Adrenal gland (tissue), 5 donors: Measurements from ENCODE around the gene GRIA1.

Experiments used
- POLR2A ChIP-seq, 2 donors: fragments of 450-650 bp; IDR thresholded peaks; one replicate each; pipeline ENCODE4 v1.6.1; 2017; ENCODE audit warnings: antibody characterized with exemption in 2 of 2, mild to moderate bottlenecking in 2 of 2, moderate library complexity in 1 of 2
- TF ChIP-seq, protein P1 (sequence below), 6 experiments: fragments of 450-650 bp in 4 of 6; fragments of 200-600 bp in 2 of 6; sonication (generic) in 1 of 6; IDR thresholded peaks; 1 replicate in 5 of 6; 2 replicates in 1 of 6; pipeline versions ENCODE4 v1.5.1 to v1.8.0; 2016 to 2021; ENCODE audit warnings: antibody characterized with exemption in 6 of 6, mild to moderate bottlenecking in 2 of 6, moderate library complexity in 1 of 6
- donor health status: DM: no; HTN: no; CAD: no.

DNA sequence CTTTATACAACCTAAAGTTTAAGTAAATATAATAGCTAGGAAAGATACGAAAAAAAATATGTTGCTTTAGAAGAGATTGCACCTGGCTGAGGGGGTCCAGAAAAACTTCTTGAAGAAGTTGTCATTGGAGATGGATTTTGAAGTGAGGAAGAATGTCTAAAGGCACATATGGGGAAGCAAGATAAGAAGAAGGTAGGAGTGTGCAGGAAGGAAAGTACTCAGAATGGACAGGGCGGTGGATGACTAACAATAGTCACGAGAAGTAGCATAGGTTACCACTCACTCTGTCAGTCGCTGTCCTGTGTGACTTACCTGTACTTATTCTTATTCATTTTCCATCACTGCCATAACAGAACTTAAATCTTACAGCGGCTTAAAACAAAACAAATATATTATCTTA is 251.6 kb downstream of the GRIA1 start:
- TF ChIP-seq POLR2A (IDR thresholded peaks at IDR 0.05): no peak
- TF ChIP-seq, protein P1, sequence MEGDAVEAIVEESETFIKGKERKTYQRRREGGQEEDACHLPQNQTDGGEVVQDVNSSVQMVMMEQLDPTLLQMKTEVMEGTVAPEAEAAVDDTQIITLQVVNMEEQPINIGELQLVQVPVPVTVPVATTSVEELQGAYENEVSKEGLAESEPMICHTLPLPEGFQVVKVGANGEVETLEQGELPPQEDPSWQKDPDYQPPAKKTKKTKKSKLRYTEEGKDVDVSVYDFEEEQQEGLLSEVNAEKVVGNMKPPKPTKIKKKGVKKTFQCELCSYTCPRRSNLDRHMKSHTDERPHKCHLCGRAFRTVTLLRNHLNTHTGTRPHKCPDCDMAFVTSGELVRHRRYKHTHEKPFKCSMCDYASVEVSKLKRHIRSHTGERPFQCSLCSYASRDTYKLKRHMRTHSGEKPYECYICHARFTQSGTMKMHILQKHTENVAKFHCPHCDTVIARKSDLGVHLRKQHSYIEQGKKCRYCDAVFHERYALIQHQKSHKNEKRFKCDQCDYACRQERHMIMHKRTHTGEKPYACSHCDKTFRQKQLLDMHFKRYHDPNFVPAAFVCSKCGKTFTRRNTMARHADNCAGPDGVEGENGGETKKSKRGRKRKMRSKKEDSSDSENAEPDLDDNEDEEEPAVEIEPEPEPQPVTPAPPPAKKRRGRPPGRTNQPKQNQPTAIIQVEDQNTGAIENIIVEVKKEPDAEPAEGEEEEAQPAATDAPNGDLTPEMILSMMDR (IDR thresholded peaks at IDR 0.05): no peak
